Measurements from ENCODE around the gene SVEP1.

- TF ChIP-seq POLR2A (IDR thresholded peaks at IDR 0.05; ENCODE audit: low read depth, low read length) (no peak), TAF1 (IDR thresholded peaks at IDR 0.05; ENCODE audit: low read depth, low read length) (no peak), SPI1 (IDR thresholded peaks at IDR 0.05; ENCODE audit: low read depth, low read length) (no peak), POLR2AphosphoS5 (IDR thresholded peaks at IDR 0.05; ENCODE audit: low read depth, low read length) (no peak), POU2F2 (IDR thresholded peaks at IDR 0.05; ENCODE audit: low read depth, low read length) (no peak), PAX5 (IDR thresholded peaks at IDR 0.05; ENCODE audit: insufficient read depth, low read length, severe bottlenecking) (no peak)
These were observed 110.6 kb downstream of the SVEP1 start for GRCh38 chr9:110468950-110469349.

Data from GM12891 (cell line).